Lower lobe of right lung (tissue), 2 donors: ENCODE results near the gene HBB. TPM values are rescaled to one million over a fixed set of nuclear protein-coding genes. Genes with fewer than 3 reads are reported as not detected.

Experiments used
- ATAC-seq, 2 donors: fragments of 200-7000 bp; cut with Tn5 transposase; one replicate each; pipeline ENCODE4 v1.9.1; 2020 to 2022; ENCODE audit warnings: mild to moderate bottlenecking in 2 of 2, moderate library complexity in 2 of 2
- DNase-seq: peaks from one replicate; pipeline ENCODE4 v3.0.0-alpha.2; 2020
- H3K27ac ChIP-seq: fragments of 200-600 bp; one replicate; pipeline ENCODE4 v1.8.0; 2022
- H3K27me3 ChIP-seq: fragments of 200-600 bp; one replicate; pipeline ENCODE4 v1.8.0; 2022; ENCODE audit warnings: low read depth
- H3K36me3 ChIP-seq: fragments of 200-600 bp; one replicate; pipeline ENCODE4 v1.8.0; 2022; ENCODE audit warnings: mild to moderate bottlenecking
- H3K4me1 ChIP-seq: fragments of 200-600 bp; one replicate; pipeline ENCODE4 v1.8.0; 2022
- H3K4me3 ChIP-seq: fragments of 200-600 bp; one replicate; pipeline ENCODE4 v1.8.0; 2022; ENCODE audit warnings: mild to moderate bottlenecking
- H3K9me3 ChIP-seq: fragments of 200-600 bp; one replicate; pipeline ENCODE4 v1.8.0; 2022
- intact Hi-C: fragments of 100-400 bp; cut with DNase I; formaldehyde crosslinking; loops from one replicate; pipeline ENCODE4 v1.11.0; 2022
- total RNA-seq: library from RNA; stranded (reverse); fragmentation: NEBNext Ultra II Directional; extraction: Animal tissue kit (Norgen Biotek cat#: 25700); gene quantifications from one replicate; pipeline ENCODE4 v1.2.1, GENCODE V29; 2021
- TF ChIP-seq, protein P1 (sequence below): fragments of 200-600 bp; IDR thresholded peaks from one replicate; pipeline ENCODE4 v1.8.0; 2022; ENCODE audit warnings: antibody characterized with exemption, mild to moderate bottlenecking
- donor health status: DM: no; HTN: yes; CAD: no; lungs with severe emphysema.

The HBB gene
- total RNA-seq, 1 donor from 2014 or later, result 323 TPM

DNA sequence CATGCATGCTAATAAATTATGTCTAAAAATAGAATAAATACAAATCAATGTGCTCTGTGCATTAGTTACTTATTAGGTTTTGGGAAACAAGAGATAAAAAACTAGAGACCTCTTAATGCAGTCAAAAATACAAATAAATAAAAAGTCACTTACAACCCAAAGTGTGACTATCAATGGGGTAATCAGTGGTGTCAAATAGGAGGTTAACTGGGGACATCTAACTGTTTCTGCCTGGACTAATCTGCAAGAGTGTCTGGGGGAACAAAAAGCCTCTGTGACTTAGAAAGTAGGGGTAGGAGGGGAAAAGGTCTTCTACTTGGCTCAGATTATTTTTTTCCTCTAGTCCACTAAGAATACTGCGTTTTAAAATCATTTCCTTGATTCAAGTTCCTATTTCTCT lies 810 bp upstream of the HBB start:
- H3K4me3 ChIP-seq, result no peak overlapping the region
- ATAC-seq, result no peak
- no peaks in the 10 kb centered on the region for H3K4me1 ChIP-seq
- no peaks in the 10 kb centered on the region for H3K36me3 ChIP-seq
- intact Hi-C loops, result no loop called here
- TF ChIP-seq, protein P1, sequence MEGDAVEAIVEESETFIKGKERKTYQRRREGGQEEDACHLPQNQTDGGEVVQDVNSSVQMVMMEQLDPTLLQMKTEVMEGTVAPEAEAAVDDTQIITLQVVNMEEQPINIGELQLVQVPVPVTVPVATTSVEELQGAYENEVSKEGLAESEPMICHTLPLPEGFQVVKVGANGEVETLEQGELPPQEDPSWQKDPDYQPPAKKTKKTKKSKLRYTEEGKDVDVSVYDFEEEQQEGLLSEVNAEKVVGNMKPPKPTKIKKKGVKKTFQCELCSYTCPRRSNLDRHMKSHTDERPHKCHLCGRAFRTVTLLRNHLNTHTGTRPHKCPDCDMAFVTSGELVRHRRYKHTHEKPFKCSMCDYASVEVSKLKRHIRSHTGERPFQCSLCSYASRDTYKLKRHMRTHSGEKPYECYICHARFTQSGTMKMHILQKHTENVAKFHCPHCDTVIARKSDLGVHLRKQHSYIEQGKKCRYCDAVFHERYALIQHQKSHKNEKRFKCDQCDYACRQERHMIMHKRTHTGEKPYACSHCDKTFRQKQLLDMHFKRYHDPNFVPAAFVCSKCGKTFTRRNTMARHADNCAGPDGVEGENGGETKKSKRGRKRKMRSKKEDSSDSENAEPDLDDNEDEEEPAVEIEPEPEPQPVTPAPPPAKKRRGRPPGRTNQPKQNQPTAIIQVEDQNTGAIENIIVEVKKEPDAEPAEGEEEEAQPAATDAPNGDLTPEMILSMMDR, result no peak
- no peak for DNase-seq
- H3K27ac ChIP-seq, result no peak overlapping the region
- H3K9me3 ChIP-seq, result no peaks in the 10 kb centered on the region
- no peaks in the 10 kb centered on the region for H3K27me3 ChIP-seq

GRCh38 chr11:5225480-5225871 lies 1.4 kb downstream of the HBB start:
- TF ChIP-seq, protein P1, result no peak
- ATAC-seq (no peak), DNase-seq (no peak)
- Histone ChIP-seq H3K4me3 (no peak overlapping the region), H3K4me1 (no peaks in the 10 kb centered on the region), H3K9me3 (no peaks in the 10 kb centered on the region), H3K27ac (no peak overlapping the region), H3K36me3 (no peaks in the 10 kb centered on the region), H3K27me3 (no peaks in the 10 kb centered on the region)
- intact Hi-C loops, result no loop called here

- ATAC-seq, result no peak
- no peak for DNase-seq
- H3K4me1 ChIP-seq, result no peaks in the 10 kb centered on the region
- no peaks in the 10 kb centered on the region for H3K36me3 ChIP-seq
- H3K4me3 ChIP-seq, result no peak overlapping the region
- no peaks in the 10 kb centered on the region for H3K27me3 ChIP-seq
- TF ChIP-seq, protein P1, result no peak
- no peak overlapping the region for H3K27ac ChIP-seq
- H3K9me3 ChIP-seq, result no peaks in the 10 kb centered on the region
- intact Hi-C loops, result no loop called here
Measured at GRCh38 chr11:5224538-5225479, 2.1 kb downstream of the HBB start.

DNA sequence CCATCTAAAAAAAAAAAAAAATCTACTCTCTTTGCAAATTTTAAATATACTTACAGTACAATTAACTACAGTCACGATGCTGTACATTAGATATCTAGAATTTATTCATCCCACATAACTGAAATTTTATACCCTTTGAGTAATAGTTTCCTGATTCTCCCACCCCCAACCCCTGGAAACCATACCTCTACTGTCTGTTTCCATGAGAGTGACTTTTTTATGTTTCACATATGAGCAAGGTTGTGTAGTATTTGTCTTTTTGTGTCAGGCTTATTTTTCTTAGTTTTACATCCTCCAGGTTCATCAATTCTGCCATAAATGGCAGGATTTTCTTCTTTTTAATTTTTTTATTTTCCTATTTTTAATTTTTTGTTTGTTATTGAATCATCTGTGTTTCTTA lies 3.2 kb downstream of the HBB start:
- no peaks in the 10 kb centered on the region for H3K9me3 ChIP-seq

GRCh38 chr11:5223146-5223545 lies 3.7 kb downstream of the HBB start:
- ATAC-seq, result no peak
- no peak overlapping the region for H3K4me3 ChIP-seq
- intact Hi-C loops, result no loop called here
- H3K27ac ChIP-seq, result no peak overlapping the region
- no peaks in the 10 kb centered on the region for H3K9me3 ChIP-seq
- H3K36me3 ChIP-seq, result no peaks in the 10 kb centered on the region
- no peaks in the 10 kb centered on the region for H3K4me1 ChIP-seq
- no peaks in the 10 kb centered on the region for H3K27me3 ChIP-seq
- no peak for DNase-seq
- TF ChIP-seq, protein P1, result no peak

More for the DNA sequence above, 3.2 kb downstream of the HBB start:
- DNase-seq (no peak), ATAC-seq (no peak)
- Histone ChIP-seq H3K27ac (no peak overlapping the region), H3K27me3 (no peaks in the 10 kb centered on the region), H3K4me3 (no peak overlapping the region), H3K4me1 (no peaks in the 10 kb centered on the region), H3K36me3 (no peaks in the 10 kb centered on the region)
- TF ChIP-seq, protein P1, result no peak
- intact Hi-C loops, result no loop called here
